Muscle of leg (tissue), 16 donors: ENCODE data around the gene PIK3R2. TPM values are rescaled to one million over a fixed set of nuclear protein-coding genes. Genes with fewer than 3 reads are reported as not detected.
"Not testable (repeated sequence)": the region's sequence is repeated elsewhere in the genome, so short reads cannot be mapped to it uniquely, and the experiment has no call there.

Source experiments
- DNase-seq: peaks from one replicate; pipeline ENCODE4 v3.0.0; 2013
- H3K27ac ChIP-seq: one replicate; pipeline ENCODE4 v1.5.1; 2013; ENCODE audit warnings: mild to moderate bottlenecking, low read length, control low read depth
- H3K27me3 ChIP-seq: one replicate; pipeline ENCODE4 v1.6.1; 2013; ENCODE audit warnings: low read length; ENCODE audit not compliant: control insufficient read depth, insufficient read depth
- H3K36me3 ChIP-seq: one replicate; pipeline ENCODE4 v1.6.1; 2013; ENCODE audit warnings: low read length; ENCODE audit not compliant: control insufficient read depth, insufficient read depth
- H3K4me1 ChIP-seq: one replicate; pipeline ENCODE4 v1.6.1; 2013; ENCODE audit warnings: low read length; ENCODE audit not compliant: control insufficient read depth, insufficient read depth
- H3K4me3 ChIP-seq: one replicate; pipeline ENCODE4 v1.5.1; 2013; ENCODE audit warnings: low read length, control low read depth
- H3K9me3 ChIP-seq: replicated peaks from 2 replicates; pipeline ENCODE4 v1.6.1; 2013; ENCODE audit warnings: low read depth, low read length; ENCODE audit not compliant: control insufficient read depth
- WGBS: methylation state at CpG from one replicate; pipeline ENCODE4 v1.1.5; 2013; ENCODE audit warnings: missing lambda C conversion rate; ENCODE audit not compliant: insufficient coverage; 5-methylcytosine and 5-hydroxymethylcytosine counted together
- long read RNA-seq, 11 donors: transcript quantifications; one replicate each; lab custom pipeline, GENCODE V29; 2026
- polyA plus RNA-seq, 8 donors: library from polyadenylated mRNA; unstranded; fragments of 120-200 nt; gene quantifications; one replicate each; pipeline versions ENCODE4 v1.2.1 to v1.2.3, GENCODE V29; 2013; ENCODE audit warnings: inconsistent platforms in 1 of 8, low replicate concordance in 1 of 8; ENCODE audit not compliant: insufficient read length in 8 of 8, insufficient read depth in 1 of 8
- total RNA-seq: library from RNA; stranded (reverse); fragments of 120-200 nt; gene quantifications from one replicate; pipeline ENCODE4 v1.2.4, GENCODE V29; 2013

PIK3R2 gene
- total RNA-seq: 25.0 TPM
- polyA plus RNA-seq: 10 to 100 TPM; 43.7 to 74.7 (median 51.4) TPM
- long read RNA-seq, donor 1, full-length matches to known transcripts: 6 of 6 reads
- long read RNA-seq, donor 1, partial matches to known transcripts: 0 of 6 reads
- long read RNA-seq, donor 1, other reads (novel, unspliced or antisense): 0 of 6 reads
- long read RNA-seq, donor 2: 0 reads
- long read RNA-seq, donor 3, full-length matches to known transcripts: 18 of 23 reads
- long read RNA-seq, donor 3, partial matches to known transcripts: 5 of 23 reads
- long read RNA-seq, donor 3, other reads (novel, unspliced or antisense): 0 of 23 reads
- long read RNA-seq, donor 4, full-length matches to known transcripts: 5 of 16 reads
- long read RNA-seq, donor 4, partial matches to known transcripts: 11 of 16 reads
- long read RNA-seq, donor 4, other reads (novel, unspliced or antisense): 0 of 16 reads
- long read RNA-seq, donor 5, full-length matches to known transcripts: 11 of 27 reads
- long read RNA-seq, donor 5, partial matches to known transcripts: 16 of 27 reads
- long read RNA-seq, donor 5, other reads (novel, unspliced or antisense): 0 of 27 reads
- long read RNA-seq, donor 6, full-length matches to known transcripts: 9 of 24 reads
- long read RNA-seq, donor 6, partial matches to known transcripts: 15 of 24 reads
- long read RNA-seq, donor 6, other reads (novel, unspliced or antisense): 0 of 24 reads
- long read RNA-seq, donor 7, full-length matches to known transcripts: 9 of 9 reads
- long read RNA-seq, donor 7, partial matches to known transcripts: 0 of 9 reads
- long read RNA-seq, donor 7, other reads (novel, unspliced or antisense): 0 of 9 reads
- long read RNA-seq, donor 8, partial matches to known transcripts: 6 of 6 reads
- long read RNA-seq, donor 8, other reads (novel, unspliced or antisense): 0 of 6 reads
- long read RNA-seq, donor 9, full-length matches to known transcripts: 6 of 20 reads
- long read RNA-seq, donor 9, partial matches to known transcripts: 14 of 20 reads
- long read RNA-seq, donor 9, other reads (novel, unspliced or antisense): 0 of 20 reads
- long read RNA-seq, donor 10, full-length matches to known transcripts: 8 of 17 reads
- long read RNA-seq, donor 10, partial matches to known transcripts: 9 of 17 reads
- long read RNA-seq, donor 10, other reads (novel, unspliced or antisense): 0 of 17 reads
- long read RNA-seq, donor 11, full-length matches to known transcripts: 4 of 10 reads
- long read RNA-seq, donor 11, partial matches to known transcripts: 6 of 10 reads
- long read RNA-seq, donor 11, other reads (novel, unspliced or antisense): 0 of 10 reads

DNA sequence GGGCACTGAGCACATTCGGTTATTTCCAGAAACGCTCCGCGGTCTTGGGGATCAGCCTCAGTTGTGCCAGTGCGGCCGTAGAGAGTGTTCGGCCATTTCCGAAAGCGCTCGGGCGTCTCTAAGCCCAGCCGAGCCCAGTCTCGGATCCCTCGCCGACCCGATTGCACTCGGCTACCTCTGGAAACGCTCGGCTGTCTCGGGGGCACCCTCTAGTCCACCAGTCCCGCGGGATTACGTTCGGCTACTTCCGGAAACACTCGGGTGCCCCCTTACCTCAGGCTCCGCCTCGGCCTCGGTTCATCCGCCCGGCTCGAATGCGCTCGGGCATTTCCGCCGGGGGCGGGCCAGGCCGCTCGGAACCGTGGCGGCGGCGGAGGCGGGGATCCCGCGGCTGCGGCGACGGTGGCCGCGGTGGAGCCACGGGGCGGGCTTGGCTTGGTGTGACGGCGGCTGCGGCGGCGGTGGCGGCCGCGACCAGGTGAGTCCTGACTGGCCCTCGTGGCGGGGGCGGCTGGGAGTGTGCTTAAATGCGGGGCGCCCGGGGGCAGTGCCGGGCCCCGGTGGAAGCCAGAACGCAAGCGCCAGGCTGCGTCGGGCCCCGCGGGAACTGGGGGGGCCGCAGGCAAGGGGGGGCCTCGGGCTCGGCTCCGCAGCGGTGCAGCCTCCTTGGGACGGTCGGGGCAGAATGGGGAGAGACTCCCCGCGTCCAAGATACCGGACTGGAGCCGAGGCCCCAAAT is at the start of gene PIK3R2:
TSS of gene PIK3R2 (plus strand) at position 347 of the 739 bp plus-strand sequence. CDS start 2,717 bp downstream, outside the sequence.
- H3K27me3 ChIP-seq: no peaks in the 10 kb centered on the region
- peaks cover 65% of the 10 kb centered on the region for H3K4me1 ChIP-seq
- under 1% methylated on average over 80 of the region's 86 CpGs for WGBS
- peak within 1 kb of the TSS; percentile 96 for H3K27ac ChIP-seq
- no peaks in the 10 kb centered on the region for H3K9me3 ChIP-seq
- peaks cover 12% of the 10 kb centered on the region for H3K36me3 ChIP-seq
- peak within 1 kb of the TSS; percentile 92 for H3K4me3 ChIP-seq
- DNase-seq: peak; percentile 99

DNA sequence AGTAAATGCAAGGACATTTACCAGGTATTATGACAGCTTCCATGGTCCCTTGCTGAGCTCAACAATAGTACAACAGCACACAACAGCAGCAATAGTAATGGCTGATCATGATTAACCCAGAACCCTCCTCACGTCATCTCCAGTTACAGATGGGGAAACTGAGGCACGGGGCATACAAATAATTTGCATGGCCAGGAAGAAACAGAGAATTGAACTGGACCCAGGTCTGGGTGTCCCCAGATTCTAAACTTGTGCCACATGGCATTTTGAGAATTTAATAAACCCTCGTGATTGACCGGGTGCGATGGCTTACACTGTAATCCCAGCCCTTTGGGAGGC is 48.2 kb upstream of the PIK3R2 start:
- no peak for DNase-seq
- Histone ChIP-seq H3K4me3 (peak overlapping the region; percentile 41), H3K27ac (no peak overlapping the region), H3K4me1 (peaks cover 16% of the 10 kb centered on the region), H3K9me3 (no peaks in the 10 kb centered on the region), H3K36me3 (no peaks in the 10 kb centered on the region), H3K27me3 (peaks cover 29% of the 10 kb centered on the region)
- 86% methylated on average over 3 of the region's 5 CpGs for WGBS

DNA sequence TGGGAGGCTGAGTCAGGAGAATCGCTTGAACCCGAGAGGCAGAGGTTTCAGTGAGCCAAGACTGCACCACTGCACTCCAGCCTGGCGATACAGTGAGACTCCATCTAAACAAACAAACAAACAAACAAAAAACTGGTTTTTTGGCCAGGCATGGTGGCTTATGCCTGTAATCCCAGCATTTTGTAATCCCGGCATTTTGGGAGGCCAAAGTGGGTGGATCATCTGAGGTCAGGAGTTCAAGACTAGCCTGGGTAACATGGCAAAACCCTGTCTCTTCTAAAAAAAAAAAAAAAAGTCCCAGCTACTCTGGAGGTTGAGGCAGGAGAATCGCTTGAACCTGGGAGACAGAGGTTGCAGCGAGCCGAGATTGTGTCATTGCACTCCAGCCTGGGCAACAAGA is 47.7 kb upstream of the PIK3R2 start:
- 72% methylated on average over 2 of the region's 7 CpGs for WGBS
- H3K36me3 ChIP-seq, H3K9me3 ChIP-seq, DNase-seq, H3K27ac ChIP-seq, H3K4me3 ChIP-seq: not testable (repeated sequence)
- Histone ChIP-seq H3K4me1 (peaks cover 19% of the 10 kb centered on the region), H3K27me3 (peaks cover 27% of the 10 kb centered on the region)

DNA sequence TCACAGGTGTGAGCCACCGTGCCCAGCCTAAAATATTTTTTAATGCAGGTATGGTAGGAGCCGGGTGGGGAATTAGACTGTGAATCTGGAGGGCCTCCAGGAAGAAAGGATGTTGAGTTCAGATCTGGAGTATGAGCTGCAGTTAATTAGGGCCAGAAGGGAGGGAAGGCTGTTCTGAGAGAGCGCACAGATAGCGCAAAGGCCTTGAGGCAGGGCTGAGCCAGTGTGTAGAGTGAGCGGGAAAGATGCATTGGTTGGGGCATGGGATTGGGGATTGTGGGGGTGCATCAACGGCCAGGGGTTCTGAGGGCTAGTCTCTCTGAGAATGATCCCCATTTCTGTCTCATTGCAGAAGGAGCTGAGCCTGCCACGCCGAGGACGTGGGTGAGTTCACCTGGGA is 45.7 kb upstream of the PIK3R2 start:
- H3K27ac ChIP-seq: no peak overlapping the region
- H3K36me3 ChIP-seq: no peaks in the 10 kb centered on the region
- H3K27me3 ChIP-seq: peaks cover 21% of the 10 kb centered on the region
- peaks cover 24% of the 10 kb centered on the region for H3K4me1 ChIP-seq
- DNase-seq: no peak
- 76% methylated on average over 6 of the region's 9 CpGs for WGBS
- no peaks in the 10 kb centered on the region for H3K9me3 ChIP-seq
- H3K4me3 ChIP-seq: no peak overlapping the region

DNA sequence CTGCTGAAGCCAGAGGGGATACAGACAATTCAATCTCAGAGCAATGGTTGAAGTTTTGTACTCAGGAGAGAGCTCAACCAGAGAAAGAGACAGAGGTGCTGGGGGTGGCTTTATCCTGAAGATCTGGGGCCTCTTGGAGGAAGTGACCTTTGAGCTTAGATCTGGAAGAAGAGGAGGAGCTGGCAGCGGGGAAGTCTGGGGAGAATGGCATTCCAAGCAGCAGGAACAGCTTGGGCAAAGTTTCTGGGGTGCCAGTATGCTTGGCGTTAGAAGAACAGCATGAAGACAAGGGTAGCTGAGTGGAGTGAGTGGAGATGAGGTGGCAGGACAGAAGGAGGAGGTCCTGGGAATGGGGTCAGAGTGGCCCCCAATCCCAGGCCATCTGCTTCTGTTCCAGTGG is 44.1 kb upstream of the PIK3R2 start:
- Histone ChIP-seq H3K27me3 (peaks cover 21% of the 10 kb centered on the region), H3K4me3 (no peak overlapping the region), H3K4me1 (peaks cover 27% of the 10 kb centered on the region), H3K27ac (no peak overlapping the region), H3K9me3 (no peaks in the 10 kb centered on the region), H3K36me3 (no peaks in the 10 kb centered on the region)
- WGBS: 68% methylated on average over 2 of the region's 2 CpGs
- DNase-seq: no peak

DNA sequence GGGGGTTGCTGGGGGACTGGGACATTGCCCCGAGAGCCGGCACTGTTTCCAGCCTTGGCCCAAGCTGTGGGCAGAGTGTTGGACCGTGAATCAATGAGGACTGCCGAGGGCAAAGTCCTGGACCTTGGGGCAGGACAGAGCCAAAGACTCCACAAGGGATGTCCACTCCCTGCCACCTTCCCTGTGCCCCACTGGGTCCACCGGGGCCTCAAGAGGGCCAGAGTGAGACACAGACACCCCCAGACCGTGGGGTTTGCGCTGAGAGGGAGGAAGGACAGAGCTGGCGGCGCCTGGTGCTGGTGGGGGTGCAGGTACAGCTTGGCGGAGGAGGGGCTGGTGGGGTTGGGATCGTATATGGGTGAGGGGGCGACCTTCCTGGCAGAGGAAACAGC is 43.6 kb upstream of the PIK3R2 start:
- no peaks in the 10 kb centered on the region for H3K36me3 ChIP-seq
- no peaks in the 10 kb centered on the region for H3K9me3 ChIP-seq
- H3K4me1 ChIP-seq: peaks cover 24% of the 10 kb centered on the region
- no peak for DNase-seq
- 35% methylated on average over 11 of the region's 12 CpGs for WGBS
- H3K27me3 ChIP-seq: peaks cover 21% of the 10 kb centered on the region
- no peak overlapping the region for H3K27ac ChIP-seq
- peak overlapping the region; percentile 29 for H3K4me3 ChIP-seq

DNA sequence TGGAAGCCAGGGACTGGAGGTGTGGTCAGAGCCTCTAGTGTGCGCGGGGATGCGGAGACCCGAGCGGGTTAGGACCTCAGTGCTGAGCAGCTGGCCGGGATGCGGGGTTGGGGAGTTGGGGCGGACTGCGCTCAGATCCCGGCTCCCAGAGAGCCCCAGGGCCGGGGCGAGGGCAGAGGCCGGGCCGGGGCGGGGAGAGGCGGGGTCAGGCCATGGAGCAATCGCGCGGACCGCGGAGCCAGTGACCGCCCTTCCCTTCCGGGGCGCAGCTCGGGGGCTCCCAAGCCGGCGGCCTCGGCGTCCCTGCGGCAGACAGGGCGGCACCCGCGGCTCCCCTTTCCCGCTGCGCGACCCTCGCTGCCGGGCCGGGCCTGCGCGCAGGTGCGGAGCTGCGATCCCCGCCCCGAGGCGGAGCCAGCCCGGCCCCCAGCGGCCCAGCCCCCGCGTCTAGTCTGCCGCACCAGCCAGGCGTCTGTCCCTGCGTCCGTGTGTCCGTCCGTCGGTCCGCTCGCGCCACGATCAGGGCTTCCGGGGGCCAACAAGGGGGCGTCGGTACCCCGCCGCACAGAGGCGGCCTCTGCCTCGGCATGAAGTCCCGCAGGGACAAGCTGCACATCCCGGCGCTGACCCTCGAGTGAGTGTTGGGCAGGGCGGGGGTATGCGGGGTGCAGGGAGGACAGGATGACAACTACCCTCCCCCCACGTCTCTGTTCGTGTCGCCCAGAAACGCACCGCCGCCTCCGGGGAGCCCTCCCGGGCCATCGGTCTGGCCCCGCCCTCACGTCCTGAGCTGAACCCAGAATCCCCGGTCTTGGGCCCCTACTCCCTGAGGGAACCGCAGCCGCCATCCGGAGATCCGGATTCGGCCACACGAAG is 43.0 kb upstream of the PIK3R2 start:
- Histone ChIP-seq H3K27me3 (peaks cover 21% of the 10 kb centered on the region), H3K4me3 (peak overlapping the region; percentile 56), H3K27ac (peak overlapping the region; percentile 51), H3K4me1 (peaks cover 19% of the 10 kb centered on the region), H3K9me3 (no peaks in the 10 kb centered on the region), H3K36me3 (no peaks in the 10 kb centered on the region)
- under 1% methylated on average over 91 of the region's 92 CpGs for WGBS
- no peak for DNase-seq

DNA sequence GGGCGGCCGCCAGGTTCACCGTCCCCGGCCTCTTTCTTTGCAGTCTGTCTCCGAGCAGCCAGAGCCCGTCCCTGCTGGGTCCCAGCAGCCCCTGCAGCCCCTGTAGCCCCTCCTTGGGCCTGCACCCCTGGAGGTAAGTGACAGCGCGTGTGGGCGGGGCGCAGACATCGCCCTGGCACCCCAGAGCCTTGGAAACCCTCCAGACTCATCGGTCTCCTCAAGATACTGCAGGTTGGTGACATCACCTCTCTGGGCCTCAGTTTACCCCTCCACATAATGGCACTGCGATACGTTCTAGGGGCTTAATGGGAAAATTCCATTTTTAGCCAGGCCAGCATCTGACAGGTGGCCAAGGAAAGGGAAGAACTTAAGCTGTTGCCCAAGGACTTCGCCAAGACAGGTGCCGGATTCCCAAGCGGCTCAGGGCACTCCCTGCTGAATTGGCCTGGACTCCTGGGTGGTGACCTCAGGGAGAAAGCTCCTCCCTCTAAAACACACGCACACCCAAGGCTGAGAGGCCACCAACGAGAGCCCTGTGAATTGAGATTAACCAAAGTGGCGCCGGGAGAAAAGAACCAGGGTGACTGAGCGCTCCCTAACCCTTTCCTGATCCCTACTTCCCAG is 42.2 kb upstream of the PIK3R2 start:
- H3K27me3 ChIP-seq: peaks cover 21% of the 10 kb centered on the region
- H3K9me3 ChIP-seq: no peaks in the 10 kb centered on the region
- peak overlapping the region; percentile 52 for H3K27ac ChIP-seq
- DNase-seq: peak; percentile 61
- H3K4me1 ChIP-seq: peaks cover 19% of the 10 kb centered on the region
- 27% methylated on average over 13 of the region's 22 CpGs for WGBS
- no peaks in the 10 kb centered on the region for H3K36me3 ChIP-seq
- H3K4me3 ChIP-seq: peak overlapping the region; percentile 56
